Keratinocyte (primary cell): ENCODE data around the gene ACSL4. TPM values are rescaled to one million over a fixed set of nuclear protein-coding genes. Genes with fewer than 3 reads are reported as not detected.

Experiments used
- DNase-seq: peaks from one replicate; pipeline ENCODE4 v3.0.0-alpha.2; 2011; ENCODE audit warnings: low read depth, missing footprints, low spot score
- FAIRE-seq: peaks from 2 replicates; lab custom pipeline; 2011; peaks lifted over from hg19 to GRCh38; lab: Jason Lieb, UNC
- H2AFZ ChIP-seq: 2 replicates; pipeline ENCODE4 v1.6.0; 2012; ENCODE audit warnings: low read length, control low read depth, inconsistent platforms; ENCODE audit not compliant: control insufficient read depth
- H3K27ac ChIP-seq: 2 replicates; pipeline ENCODE4 v1.5.1; 2011; ENCODE audit warnings: low read length; ENCODE audit not compliant: control insufficient read depth, insufficient read depth
- H3K27me3 ChIP-seq: 3 replicates; pipeline ENCODE4 v1.6.0; 2011; ENCODE audit warnings: low read length; ENCODE audit not compliant: control insufficient read depth, insufficient read depth; ENCODE audit errors: extremely low read depth
- H3K36me3 ChIP-seq, 2 experiments: 2 replicates in 1 of 2; 3 replicates in 1 of 2; pipeline ENCODE4 v1.5.1; 2011; ENCODE audit warnings: low read length in 2 of 2, mild to moderate bottlenecking in 1 of 2; ENCODE audit not compliant: control insufficient read depth in 2 of 2, insufficient read depth in 2 of 2; ENCODE audit errors: extremely low read depth in 1 of 2
- H3K4me1 ChIP-seq: 3 replicates; pipeline ENCODE4 v1.5.1; 2011; ENCODE audit warnings: low read length; ENCODE audit not compliant: control insufficient read depth, insufficient read depth; ENCODE audit errors: extremely low read depth
- H3K4me2 ChIP-seq: 3 replicates; pipeline ENCODE4 v1.6.0; 2011; ENCODE audit warnings: low read depth, low read length; ENCODE audit not compliant: control insufficient read depth, insufficient read depth; ENCODE audit errors: extremely low read depth
- H3K4me3 ChIP-seq, 3 experiments: fragments of 200-600 bp in 1 of 3; sonication (generic) in 1 of 3; 2 replicates in 2 of 3; 3 replicates in 1 of 3; pipeline ENCODE4 v1.5.1; 2011 to 2016; ENCODE audit warnings: low read length in 3 of 3, mild to moderate bottlenecking in 3 of 3, control low read depth in 2 of 3, inconsistent platforms in 1 of 3, low read depth in 1 of 3, mixed read lengths in 1 of 3, mixed run types in 1 of 3, moderate library complexity in 1 of 3; ENCODE audit not compliant: control insufficient read depth in 2 of 3, insufficient read depth in 2 of 3; ENCODE audit errors: extremely low read depth in 1 of 3
- H3K79me2 ChIP-seq: 2 replicates; pipeline ENCODE4 v1.6.0; 2012; ENCODE audit warnings: low read length; ENCODE audit not compliant: control insufficient read depth, insufficient read depth
- H3K9ac ChIP-seq: 3 replicates; pipeline ENCODE4 v1.6.0; 2011; ENCODE audit warnings: low read length; ENCODE audit not compliant: control insufficient read depth, insufficient read depth; ENCODE audit errors: extremely low read depth
- H3K9me1 ChIP-seq: 3 replicates; pipeline ENCODE4 v1.6.0; 2011; ENCODE audit warnings: low read length; ENCODE audit not compliant: control insufficient read depth, insufficient read depth; ENCODE audit errors: extremely low read depth
- H3K9me3 ChIP-seq: 2 replicates; pipeline ENCODE4 v1.5.1; 2012; ENCODE audit warnings: low read depth, low read length; ENCODE audit not compliant: control insufficient read depth
- H4K20me1 ChIP-seq: 3 replicates; pipeline ENCODE4 v1.6.0; 2011; ENCODE audit warnings: low read length; ENCODE audit not compliant: control insufficient read depth, insufficient read depth; ENCODE audit errors: extremely low read depth
- CTCF ChIP-seq, 3 experiments: IDR thresholded peaks in 1 of 3; conservative IDR thresholded peaks in 1 of 3; optimal IDR thresholded peaks in 1 of 3; 2 replicates in 2 of 3; 3 replicates in 1 of 3; pipeline versions ENCODE3 to v1.5.1; 2011; ENCODE audit warnings: low read length in 3 of 3, mild to moderate bottlenecking in 3 of 3, moderate library complexity in 2 of 3, control low read depth in 1 of 3, inconsistent platforms in 1 of 3; ENCODE audit not compliant: insufficient read depth in 2 of 3; ENCODE audit errors: extremely low read depth in 1 of 3
- EZH2 ChIP-seq: IDR thresholded peaks from one replicate; pipeline ENCODE4 v1.6.1; 2012; ENCODE audit warnings: inconsistent platforms, mild to moderate bottlenecking, low read length, moderate library complexity
- dilution Hi-C: fragments of 300-500 bp; cut with MboI; formaldehyde crosslinking; loops from one replicate; pipeline ENCODE4 v1.7.0; 2020; ENCODE audit warnings: low sequenced_read_pairs; ENCODE audit not compliant: extremely low pct_ligation_motif_present
- polyA plus RNA-seq, 5 experiments: library from polyadenylated mRNA; depleted of rRNA in 3 of 5; stranded (reverse) in 3 of 5; stranded (forward) in 1 of 5; unstranded in 1 of 5; fragments of >200 nt; gene quantifications; 1 replicate in 1 of 5; 2 replicates in 3 of 5; 3 replicates in 1 of 5; pipeline versions ENCODE4 v1.2.1 to v1.2.3, GENCODE V29; 2011 to 2012; ENCODE audit warnings: missing spikeins in 2 of 5, low read depth in 1 of 5, low replicate concordance in 1 of 5

Gene ACSL4
- polyA plus RNA-seq, 1 donor (not counting 4 experiments of a cell fraction or from before 2014, with no cell fraction given), result 78.3 TPM

GRCh38 chrX:109716431-109717028 is 16.5 kb downstream of the ACSL4 start:
- no peak overlapping the region for H2AFZ ChIP-seq
- FAIRE-seq (no peak), DNase-seq (no peak)
- TF ChIP-seq CTCF (optimal IDR thresholded peaks at IDR 0.05 in 1 of 3, IDR thresholded peaks at IDR 0.05 in 1 of 3, conservative IDR thresholded peaks at IDR 0.05 in 1 of 3; ENCODE audit: extremely low read depth in 1 of 3, insufficient read depth in 2 of 3, low read length in 3 of 3) (no peak), EZH2 (no peak)
- no peaks in the 10 kb centered on the region for H3K9me1 ChIP-seq
- H4K20me1 ChIP-seq, result no peaks in the 10 kb centered on the region
- H3K9me3 ChIP-seq, result no peaks in the 10 kb centered on the region
- H3K79me2 ChIP-seq, result peaks cover 71% of the 10 kb centered on the region
- H3K4me1 ChIP-seq, result peaks cover 10% of the 10 kb centered on the region
- no peaks in the 10 kb centered on the region for H3K27me3 ChIP-seq
- no peak overlapping the region for H3K4me3 ChIP-seq
- peaks cover 0 to 2% of the 10 kb centered on the region in 2 experiments for H3K36me3 ChIP-seq
- dilution Hi-C loops, result no loop called here
- H3K9ac ChIP-seq, result no peak overlapping the region
- H3K4me2 ChIP-seq, result no peak overlapping the region
- H3K27ac ChIP-seq, result no peak overlapping the region

GRCh38 chrX:109714340-109714958 is 18.6 kb downstream of the ACSL4 start:
- H2AFZ ChIP-seq, result no peak overlapping the region
- H3K27ac ChIP-seq, result peak overlapping the region; percentile 44
- dilution Hi-C loops, result no loop called here
- H3K9me1 ChIP-seq, result no peaks in the 10 kb centered on the region
- peaks cover 74% of the 10 kb centered on the region for H3K79me2 ChIP-seq
- TF ChIP-seq CTCF (optimal IDR thresholded peaks at IDR 0.05 in 1 of 3, IDR thresholded peaks at IDR 0.05 in 1 of 3, conservative IDR thresholded peaks at IDR 0.05 in 1 of 3; ENCODE audit: extremely low read depth in 1 of 3, insufficient read depth in 2 of 3, low read length in 3 of 3), result no peak
- TF ChIP-seq EZH2, result no peak
- no peak for DNase-seq
- H3K4me3 ChIP-seq, result no peak overlapping the region
- no peaks in the 10 kb centered on the region for H4K20me1 ChIP-seq
- no peak overlapping the region for H3K9ac ChIP-seq
- peaks cover 0 to 2% of the 10 kb centered on the region in 2 experiments for H3K36me3 ChIP-seq
- H3K27me3 ChIP-seq, result no peaks in the 10 kb centered on the region
- no peaks in the 10 kb centered on the region for H3K9me3 ChIP-seq
- peaks cover 10% of the 10 kb centered on the region for H3K4me1 ChIP-seq
- no peak for FAIRE-seq
- H3K4me2 ChIP-seq, result peak overlapping the region; percentile 25
